A204.1 (cell line): ENCODE measurements around the gene CAMK2B.
"Not testable (repeated sequence)": the region's sequence is repeated elsewhere in the genome, so short reads cannot be mapped to it uniquely, and the experiment has no call there.

Experiments
- FAIRE-seq: peaks from 2 replicates; lab custom pipeline; 2012; peaks lifted over from hg19 to GRCh38; lab: Jason Lieb, UNC

Gene CAMK2B

DNA sequence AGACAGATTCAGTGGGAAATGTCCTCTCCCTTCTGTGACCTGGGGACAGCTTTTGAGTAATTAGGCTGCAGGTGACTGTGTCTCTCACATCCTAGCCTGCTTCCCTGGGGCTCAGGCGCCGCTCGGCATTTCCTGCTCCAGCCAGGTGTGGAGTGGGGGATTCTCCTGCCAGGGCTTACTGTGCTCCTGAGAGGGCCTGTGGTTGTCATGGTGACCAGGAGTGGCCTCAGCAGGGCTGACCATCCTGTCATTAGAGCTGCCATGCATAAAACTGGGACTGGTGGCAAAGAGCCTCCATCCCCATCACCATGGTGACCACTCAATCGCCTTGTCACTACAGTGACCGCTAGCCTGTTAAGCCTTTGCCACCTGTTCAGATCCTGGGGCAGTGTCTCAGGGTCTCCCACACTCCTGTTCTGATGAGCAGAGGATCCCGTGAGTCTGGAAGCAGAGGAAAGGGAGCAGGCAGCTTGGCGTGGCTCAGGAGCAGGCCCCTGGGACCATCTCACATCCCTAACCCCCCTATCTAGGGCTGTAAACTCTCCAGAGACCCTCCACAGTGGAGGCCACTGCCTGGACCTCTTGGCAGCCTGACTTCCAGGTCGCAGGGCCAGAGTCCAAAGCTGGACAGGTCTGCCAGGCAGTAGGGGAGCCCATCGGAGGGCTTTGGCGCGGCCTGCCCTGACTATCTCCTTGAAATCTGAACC is 136.0 kb downstream of the CAMK2B start, which contains the start of gene GCK:
GCK (minus strand) TSS at position 154 of the 707 bp plus-strand sequence. CDS start 486 bp downstream, outside the sequence.
- FAIRE-seq: no peak

DNA sequence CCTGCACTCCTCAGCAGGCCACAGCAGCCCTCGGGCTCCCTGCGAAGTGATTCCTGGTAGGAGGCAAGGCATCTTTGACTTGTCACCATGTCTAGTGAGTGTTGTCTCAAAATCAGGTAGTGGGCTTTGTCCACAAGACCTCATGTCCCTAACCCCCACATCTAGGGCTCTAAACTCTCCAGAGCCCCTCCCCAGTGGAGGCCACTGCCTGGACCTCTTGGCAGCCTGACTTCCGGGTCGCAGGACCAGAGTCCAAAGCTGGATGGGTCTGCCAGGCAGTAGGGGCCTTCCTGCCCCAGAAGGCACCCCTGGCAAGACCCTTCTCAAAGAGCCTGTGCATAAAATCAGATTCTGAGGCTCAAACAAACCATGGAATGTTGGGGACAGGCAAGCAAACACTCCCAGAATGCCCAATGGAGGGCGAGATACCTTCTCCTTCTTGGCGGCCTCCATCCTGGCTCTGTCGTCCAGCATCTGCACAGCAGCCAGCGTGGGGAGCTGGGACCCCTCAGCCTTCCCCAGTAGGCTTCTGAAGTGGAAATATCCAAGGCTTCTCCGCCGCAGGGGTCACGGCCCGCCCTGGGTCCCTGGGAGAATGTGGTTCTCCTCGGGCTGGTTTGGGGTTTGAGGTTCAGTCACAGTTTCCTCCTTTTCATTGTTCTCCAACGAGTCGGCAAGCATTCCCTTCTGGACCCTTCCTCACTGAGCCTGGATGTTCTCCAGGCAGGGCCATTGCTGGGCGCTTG is 136.7 kb downstream of the CAMK2B start:
- no peak for FAIRE-seq

DNA sequence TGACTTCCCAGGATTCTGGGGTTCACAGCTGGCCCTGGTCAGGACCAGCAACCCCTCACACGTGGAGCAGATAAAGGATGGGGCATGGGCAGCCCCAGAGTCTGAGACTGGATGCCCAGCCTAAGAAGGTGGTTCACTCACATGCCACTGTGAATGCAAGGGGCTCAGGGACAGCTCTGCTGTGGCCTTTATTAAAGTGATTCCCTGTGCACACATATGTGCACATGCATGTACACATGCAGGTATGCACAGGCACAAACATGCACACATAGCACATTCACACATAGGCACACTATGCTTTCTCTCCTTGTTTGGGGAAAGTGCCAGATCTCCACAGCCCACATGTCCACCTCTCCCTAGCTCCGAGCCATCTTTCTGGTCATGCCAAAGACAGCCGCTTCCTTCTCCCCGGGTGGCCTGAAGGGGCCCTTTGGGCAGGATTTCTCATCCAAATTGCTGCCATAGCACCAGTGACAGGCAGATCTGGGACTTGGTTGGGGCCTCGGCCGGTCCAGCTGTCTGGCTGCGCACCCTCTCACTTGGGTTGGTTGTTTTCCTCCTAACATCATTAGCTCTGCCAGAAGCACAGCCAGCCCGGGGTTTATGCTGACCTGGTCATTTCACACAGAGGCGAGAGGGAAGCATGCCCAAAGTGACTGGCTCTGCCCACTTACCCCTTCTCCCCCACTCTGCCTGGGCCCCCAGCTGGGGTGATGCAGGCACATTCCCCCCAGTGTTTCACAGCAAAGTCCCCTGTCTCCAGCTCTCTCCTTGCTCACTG is 137.6 kb downstream of the CAMK2B start:
- no peak for FAIRE-seq

DNA sequence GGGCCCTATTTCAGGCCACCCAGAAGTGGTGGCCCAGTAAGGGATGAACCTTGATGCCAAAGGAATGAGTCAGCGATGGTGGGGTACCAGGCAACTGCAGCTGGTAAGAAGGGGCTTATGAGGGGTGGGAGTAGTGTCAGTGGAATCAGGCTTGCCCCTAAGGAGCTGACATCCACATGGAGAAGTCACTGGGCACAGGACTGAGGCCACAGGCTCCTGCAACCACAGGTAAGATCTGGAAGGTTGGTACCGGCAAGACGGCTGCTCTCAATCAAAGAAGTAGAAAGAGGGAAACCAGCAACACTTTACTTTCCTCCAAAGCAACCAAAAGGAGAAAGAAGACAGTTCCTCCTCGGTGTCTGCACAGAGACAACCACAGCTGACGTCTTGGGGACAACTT is 138.7 kb downstream of the CAMK2B start:
- no peak for FAIRE-seq

DNA sequence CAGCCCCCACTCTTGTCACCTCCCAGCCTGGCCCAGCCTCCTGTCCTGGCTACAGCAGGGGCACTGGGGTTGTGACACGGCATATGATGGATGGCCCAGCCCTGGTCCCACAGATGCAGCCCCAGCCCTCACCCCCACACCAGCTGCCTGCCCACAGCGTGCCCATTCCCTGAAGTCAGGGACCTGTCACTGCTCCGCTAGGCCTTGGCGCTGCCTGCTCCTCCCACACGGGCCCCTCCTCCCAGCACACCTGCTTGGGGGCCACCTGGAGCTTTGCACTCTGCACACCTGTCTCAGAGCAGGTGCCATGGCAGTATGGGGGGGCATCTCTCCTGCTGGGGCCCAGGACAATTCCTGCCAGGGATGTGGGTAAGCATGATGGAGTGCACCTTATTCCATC is 139.7 kb downstream of the CAMK2B start:
- FAIRE-seq: no peak

DNA sequence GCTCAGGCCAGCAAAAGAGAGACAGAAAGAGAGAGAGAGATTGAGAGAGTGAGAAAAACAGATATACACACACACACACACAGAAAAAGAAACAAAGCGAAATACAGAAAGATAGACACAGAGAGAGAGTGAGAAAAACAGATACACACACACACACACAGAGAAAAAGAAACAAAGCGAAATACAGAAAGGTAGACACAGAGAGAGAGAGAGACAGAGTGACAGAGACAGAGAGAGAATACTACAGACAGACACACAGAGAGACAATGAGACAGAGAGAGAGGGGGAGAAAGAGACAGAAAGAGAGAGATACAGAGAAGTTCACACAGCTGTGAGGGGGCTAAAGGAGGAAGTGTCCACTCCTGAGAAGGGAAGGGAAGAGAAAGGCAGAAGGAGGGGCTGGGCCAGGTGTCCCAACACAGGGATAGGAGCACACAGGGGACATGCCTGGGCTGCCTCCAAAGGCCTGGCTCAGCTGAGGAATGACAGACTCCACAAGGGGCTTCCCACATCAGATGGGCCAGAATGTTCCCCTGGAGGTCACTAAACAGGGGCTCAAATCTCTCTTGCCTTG is 140.4 kb downstream of the CAMK2B start:
- no peak for FAIRE-seq

DNA sequence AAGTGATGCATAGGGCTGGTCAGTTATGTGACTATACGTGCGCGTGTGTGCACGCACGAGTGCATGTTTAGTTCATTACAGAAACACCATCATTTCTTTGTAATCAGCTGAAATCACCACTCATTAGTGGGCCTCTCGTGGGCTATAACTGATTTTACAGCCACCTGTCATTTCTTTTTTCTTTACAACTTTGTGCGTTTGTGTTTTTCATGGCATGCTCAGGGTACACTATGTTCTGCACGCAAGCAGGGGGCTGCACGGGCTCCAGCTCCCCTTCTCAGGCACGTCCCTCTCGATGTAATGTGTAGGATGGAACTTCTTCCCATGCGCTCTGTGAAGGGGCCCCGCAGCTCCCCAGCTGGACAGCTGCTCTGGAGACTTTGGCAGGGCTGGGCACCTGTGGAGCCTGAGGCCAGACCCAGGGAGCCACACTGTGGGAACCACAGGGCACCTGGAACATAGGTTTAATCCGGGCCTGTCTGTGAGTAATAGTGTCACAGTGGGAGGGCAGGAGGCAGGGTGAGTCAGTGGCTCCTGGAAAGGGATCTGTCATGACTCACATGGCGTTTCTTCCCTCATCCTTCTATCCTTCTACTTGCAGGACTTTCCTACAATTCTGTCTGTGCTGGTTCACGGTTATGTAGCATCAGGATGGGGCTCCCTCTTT is 141.1 kb downstream of the CAMK2B start:
- no peak for FAIRE-seq

DNA sequence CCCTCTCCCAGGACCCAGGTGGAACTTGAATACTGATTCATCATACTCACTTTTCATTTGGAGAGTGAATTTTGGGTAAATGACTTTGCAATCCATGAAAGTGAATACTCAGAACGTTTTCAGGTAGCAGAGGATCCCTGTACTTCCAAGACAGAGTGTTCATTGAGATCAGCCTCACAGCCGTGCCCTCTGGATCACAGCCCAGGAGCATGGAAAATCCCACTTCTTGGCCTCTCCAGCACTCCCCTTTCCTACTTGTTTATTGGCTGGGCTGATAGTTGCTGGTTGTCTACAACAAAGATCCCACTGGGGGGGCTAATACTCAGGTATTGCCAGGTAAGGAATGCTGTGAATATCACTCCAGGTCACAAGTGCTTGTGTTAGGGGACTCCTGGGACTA is 142.0 kb downstream of the CAMK2B start:
- no peak for FAIRE-seq

DNA sequence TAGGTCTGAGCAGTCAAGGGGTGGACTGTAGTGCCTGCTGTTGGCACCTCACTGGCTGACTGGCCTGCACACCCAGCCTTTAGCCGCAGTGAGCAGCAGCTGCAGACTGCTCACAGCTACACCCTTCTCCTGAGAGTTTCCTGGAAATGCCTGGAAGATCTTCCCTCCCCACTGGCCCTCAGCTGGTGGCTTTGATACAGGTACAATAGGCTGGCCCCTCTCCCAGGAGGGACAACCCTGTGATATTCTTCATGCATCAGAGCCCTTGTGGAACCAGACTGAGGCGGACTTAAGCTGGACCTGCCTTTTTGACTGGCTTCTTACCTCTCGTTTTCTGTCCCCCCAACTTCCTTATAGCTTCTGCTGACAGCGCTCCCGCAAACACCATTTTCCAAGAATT is 142.6 kb downstream of the CAMK2B start:
- no peak for FAIRE-seq

DNA sequence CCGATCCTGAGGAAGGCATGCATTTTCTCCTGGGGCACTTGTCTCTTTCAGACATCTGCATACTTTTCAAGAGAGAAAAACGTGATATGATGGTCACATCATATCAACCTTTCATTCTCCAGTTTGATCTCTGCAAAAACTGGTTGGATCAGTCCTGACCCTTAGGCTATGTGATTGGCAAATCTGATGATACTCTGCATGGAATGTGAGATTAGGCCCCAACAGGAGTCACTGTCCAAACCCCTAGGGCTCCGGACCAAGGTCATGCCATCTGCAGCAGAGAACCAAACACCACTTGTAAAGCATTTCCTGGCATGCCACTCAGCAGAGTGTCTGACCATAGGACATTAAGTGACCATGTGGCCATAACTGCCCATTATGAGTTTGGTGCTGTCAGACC is 144.8 kb downstream of the CAMK2B start:
- no peak for FAIRE-seq

DNA sequence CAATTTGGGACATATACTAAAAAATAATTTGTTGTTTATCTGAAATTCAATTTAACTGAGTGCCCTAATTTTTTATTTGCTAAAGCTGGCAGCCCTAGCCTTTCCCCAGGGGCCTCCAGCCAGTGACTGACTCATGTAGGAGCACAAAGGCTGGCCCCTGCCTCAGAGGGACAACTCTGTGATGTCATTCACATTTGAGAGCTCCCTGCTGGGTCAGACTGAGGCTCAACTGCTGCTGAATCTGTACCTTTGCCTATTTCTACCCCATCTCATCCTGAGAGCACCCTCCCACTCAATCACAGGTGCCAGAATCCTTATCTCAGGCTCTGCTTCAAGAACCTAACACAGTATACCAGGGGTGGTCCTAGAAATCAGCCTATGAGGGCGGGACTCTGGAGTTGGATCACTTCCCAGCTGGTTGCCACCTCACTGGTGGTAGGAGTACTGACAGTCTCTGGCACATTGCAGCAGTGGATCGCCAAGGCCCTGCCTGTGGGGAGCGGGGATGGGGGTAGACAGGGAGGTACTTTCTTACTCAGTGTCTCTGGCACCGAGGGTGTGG is 147.7 kb downstream of the CAMK2B start:
- FAIRE-seq: no peak

DNA sequence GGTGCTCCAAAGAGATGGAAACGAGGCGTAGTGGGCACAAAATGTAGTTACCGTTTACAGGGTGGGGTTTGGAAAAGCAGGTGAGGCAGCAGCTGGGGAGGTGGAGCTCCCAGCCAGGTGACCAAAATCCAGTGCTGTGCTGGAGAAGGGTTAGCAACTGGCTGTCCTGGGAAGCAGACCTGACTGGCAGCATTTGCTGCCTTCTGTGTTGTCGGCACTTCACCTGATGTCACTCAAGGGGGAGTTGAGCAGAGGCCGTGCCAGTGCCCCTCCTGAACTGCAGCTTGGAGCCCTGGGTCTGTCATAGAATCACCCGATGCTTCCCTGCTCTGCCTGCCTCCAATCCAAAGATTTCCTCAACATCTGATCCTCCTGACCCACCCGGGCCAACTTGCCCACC is 148.9 kb downstream of the CAMK2B start:
- FAIRE-seq: no peak

DNA sequence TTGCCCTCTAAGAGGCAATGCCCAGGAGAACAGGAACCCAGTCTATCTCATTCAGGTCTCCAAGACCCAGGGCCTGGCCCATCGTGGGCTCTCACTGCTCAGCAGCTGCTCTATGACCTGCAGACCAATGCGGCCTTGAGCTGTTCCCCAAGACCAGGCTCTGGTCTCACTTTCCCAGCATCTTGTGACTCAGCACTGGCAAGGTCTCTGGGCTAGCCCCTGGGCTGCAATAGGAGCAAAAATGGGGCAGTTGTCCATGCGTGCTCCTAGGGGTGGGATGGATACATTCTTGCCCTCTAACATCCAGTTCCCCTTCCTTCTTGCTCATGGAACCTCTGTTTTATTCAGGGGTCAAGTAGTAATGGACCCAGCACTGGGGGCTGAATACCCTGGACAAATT is 149.7 kb downstream of the CAMK2B start:
- no peak for FAIRE-seq

DNA sequence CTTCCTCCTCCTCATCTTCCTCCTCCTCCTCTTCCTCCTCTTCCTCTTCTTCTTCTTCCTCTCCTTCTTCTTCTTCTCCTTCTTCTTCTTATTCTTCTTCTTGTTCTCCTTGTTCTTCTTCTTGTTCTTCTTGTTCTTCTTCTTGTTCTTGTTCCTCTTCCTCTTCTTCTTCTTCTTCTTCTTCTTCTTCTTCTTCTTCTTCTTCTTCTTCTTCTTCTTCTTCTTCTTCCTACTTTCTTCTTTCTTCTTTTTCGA is 150.8 kb downstream of the CAMK2B start:
- FAIRE-seq: not testable (repeated sequence)

DNA sequence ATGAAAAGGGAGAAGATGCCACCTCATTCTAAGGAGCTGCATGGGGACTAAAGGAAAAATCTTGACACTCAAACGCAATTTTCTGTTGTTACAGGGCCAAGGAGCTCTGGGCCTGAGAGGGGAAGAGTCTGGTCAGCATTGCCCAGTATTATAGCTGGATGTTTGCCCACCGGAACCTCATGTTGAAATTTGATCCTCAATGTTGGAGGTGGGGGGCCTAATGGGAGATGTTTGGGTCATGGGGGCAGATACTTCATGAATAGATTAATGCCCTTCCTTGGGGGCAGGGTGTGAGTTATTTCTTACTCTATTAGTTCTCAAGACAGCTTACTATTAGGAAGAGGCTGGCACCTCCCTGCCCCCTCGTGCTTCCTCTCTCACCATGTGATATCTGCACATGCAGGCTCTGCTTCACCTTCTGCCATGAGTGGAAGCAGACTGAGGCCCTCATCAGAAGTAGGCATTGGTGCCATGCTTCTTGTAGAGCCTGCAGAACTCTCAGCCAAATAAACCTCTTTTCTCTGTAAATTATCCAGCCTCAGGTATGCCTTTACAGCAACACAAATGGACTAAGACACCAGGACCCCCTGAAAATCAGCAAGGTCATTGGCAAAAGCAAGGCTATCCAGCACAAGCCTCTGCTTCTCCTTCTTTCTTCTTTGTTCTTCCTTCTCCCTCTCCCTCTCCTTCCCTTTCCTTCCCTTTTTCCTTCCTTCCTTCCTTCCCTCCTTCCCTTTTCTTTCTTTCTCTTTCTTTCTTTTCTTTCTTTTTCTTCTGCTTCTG is 151.3 kb downstream of the CAMK2B start:
- no peak for FAIRE-seq

DNA sequence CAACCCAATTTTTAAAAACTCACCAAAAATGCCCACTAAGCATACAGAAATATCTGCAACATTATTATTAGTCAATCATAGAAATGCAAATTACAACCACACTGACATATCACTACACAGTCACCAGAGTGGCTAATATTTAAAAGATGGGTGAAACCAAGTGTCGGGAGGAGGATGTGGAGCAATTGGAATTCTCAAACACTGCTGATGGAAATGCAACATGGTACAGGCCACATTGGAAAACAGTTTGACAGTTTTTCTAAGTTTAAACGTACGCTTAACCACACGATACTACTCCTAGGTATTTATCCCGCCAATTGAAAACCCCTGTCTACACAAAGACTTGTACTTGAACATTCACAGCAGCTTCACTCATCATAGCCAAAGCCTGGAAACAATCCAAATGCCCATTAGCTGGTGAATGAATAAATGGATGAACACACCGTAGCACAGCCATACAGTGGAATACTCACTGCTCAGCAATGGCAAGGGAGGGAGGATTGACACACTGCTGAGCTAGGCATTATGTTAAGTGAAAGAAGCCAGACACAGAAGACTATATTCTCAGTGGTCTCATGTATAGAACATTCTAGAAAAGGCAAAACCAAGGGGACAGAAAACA is 152.5 kb downstream of the CAMK2B start:
- FAIRE-seq: no peak

DNA sequence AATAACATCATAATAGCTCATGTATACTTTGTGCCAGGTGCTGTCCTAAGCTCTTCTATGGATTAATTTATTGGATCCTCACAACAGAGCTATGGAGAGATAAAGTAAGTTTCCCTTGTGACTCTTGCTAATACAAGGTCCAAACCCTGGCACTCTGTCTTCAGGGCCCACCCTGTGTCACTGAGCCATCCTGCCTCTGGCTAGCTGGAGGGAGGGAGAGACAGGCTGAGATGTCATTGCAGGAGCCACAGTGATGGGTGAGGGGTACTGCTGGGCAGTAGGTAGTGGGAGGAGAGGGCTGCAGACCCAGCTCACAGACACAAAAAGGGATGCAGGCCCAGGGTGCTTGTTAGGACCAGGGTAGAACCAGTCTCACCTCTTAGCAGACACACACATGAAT is 153.0 kb downstream of the CAMK2B start:
- FAIRE-seq: no peak

DNA sequence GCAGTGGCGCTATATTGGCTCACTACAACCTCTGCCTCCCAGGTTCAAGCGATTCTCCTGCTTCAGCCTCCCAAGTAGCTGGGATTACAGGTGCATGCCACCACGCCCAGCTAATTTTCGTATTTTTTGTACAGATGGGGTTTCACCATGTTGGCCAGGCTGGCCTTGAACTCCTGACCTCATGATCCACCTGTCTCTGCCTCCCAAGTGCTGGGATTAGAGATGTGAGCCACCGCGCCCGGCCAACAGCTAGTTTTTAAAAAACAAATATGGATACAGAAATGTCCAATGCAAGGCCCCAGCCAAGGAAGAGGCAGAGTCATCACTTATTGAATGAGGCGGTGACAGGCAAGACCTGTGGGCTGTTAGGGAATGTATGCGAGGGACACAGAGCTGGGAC is 153.5 kb downstream of the CAMK2B start:
- FAIRE-seq: not testable (repeated sequence)

DNA sequence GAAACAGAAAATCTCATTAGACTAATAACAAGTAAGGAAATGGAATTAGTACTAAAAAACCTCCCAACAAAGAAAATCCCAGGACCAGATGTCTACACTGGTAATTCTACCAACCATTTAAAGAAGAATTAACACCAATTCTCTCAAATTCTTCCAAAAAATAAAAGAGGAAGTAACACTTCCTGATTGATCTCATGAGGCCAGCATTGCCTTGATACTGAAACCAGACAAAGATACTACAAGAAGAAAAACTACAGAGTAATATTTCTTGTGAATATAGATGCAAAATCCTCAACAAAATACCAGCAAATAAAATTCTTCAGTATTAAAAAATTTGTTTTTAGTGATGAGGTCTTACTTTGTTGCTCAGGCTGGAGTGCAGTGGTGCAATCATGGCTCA is 157.5 kb downstream of the CAMK2B start:
- no peak for FAIRE-seq
